Measurements from ENCODE around the gene MN1. TPM values are rescaled to one million over a fixed set of nuclear protein-coding genes. Genes with fewer than 3 reads are reported as not detected.

MN1 gene
- total and polyA plus RNA-seq, 2 of the 4 experiments (the other 2 are of a cell fraction) = 0.36 to 1.3 TPM

DNA sequence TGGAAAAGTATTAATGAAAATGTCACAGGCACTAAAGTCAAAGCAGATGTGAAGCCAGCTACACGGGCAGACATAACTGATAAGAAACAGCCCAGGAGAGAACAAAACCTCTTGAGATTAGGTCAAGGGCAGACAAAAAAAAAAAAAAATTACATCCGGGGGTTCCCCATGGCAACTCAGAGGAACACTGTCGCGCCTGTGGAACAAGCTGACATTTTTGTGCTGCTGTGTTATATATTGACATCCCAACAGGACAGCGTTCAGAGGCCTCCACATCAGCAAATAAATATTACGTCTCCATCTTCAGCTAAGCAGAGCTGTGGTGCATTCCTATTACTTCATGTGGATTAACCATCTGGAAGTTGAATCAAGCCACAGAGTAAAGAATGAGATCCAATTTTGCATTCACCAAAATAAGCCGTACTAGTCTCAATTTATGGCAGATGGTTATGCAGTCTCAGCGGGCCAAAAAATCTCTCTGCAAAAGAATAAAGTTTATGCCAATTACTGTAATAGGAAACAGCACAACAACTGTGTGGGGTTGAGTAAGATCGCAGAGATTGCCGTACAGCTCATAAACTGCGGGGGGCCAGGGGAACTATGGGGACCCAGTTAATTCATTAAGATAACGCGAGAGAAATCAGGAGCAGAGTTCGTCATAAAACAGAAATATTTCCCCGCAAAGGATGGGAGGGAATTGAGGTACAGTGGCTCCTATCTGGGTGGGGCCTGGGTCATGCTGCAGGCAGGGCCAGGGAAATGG is 41.3 kb upstream of the MN1 start:
- no peak overlapping the region for H2BK20ac ChIP-seq (ENCODE audit: low read depth, low read length)
- no peak overlapping the region for H3K9ac ChIP-seq (ENCODE audit: low read depth, low read length)
- H3K18ac ChIP-seq (ENCODE audit: low read depth, low read length) = no peak overlapping the region
- H2BK15ac ChIP-seq (ENCODE audit: low read depth, low read length) = no peak overlapping the region
- dilution Hi-C loops (cut with HindIII; ENCODE audit: low sequenced_read_pairs, unreplicated experiment) = no loop called here
- no peak overlapping the region for H2AFZ ChIP-seq (replicated peaks; ENCODE audit: low read length, poor library complexity)
- H4K91ac ChIP-seq (ENCODE audit: insufficient read depth, low read depth, low read length) = no peak overlapping the region
- H3K56ac ChIP-seq (ENCODE audit: extremely low read depth, insufficient read depth, low read length) = no peak overlapping the region
- no peak overlapping the region for H3K14ac ChIP-seq (replicated peaks; ENCODE audit: low read depth, low read length)
- peaks cover 10% of the 10 kb centered on the region for H3K36me3 ChIP-seq (ENCODE audit: control insufficient read depth, insufficient read depth, low read length)
- no peak overlapping the region for H3K4me3 ChIP-seq (ENCODE audit: insufficient read depth, low read depth, low read length)
- peaks cover 13% of the 10 kb centered on the region; the same call in 1 of the 2 replicates for H3K9me1 ChIP-seq (ENCODE audit: insufficient read depth, low read length)
- no TSS peak for BruUV-seq (replicated peaks)
- no peak overlapping the region for H3K4me2 ChIP-seq (ENCODE audit: low read depth, low read length)
- ChIA-PET CTCF (interaction anchor here (0.7 kb wide), 1 partner anchor 31 kb away, joined by 4 read pairs; no protein-coding TSS in a partner anchor), POLR2A (ENCODE audit: unreplicated experiment) (no interaction called here)
- no peak overlapping the region for H2AK9ac ChIP-seq (replicated peaks; ENCODE audit: low read depth, low read length, poor library complexity)
- no peak; the same call in none of the 2 replicates for ATAC-seq (ENCODE audit: low read depth)
- no peak overlapping the region for H3K27ac ChIP-seq (ENCODE audit: insufficient read depth, low read length)
- intact Hi-C loops (cut with micrococcal nuclease) = no loop called here
- H3K23ac ChIP-seq (ENCODE audit: low read depth, low read length) = no peak overlapping the region
- H2AK5ac ChIP-seq (ENCODE audit: low read depth, low read length) = no peak overlapping the region
- no peaks in the 10 kb centered on the region for H4K20me1 ChIP-seq (ENCODE audit: insufficient read depth, low read length)
- no peak for DNase-seq
- peaks cover 0 to 13% of the 10 kb centered on the region in 2 experiments; a peak in 3 of 4 replicates for H3K79me1 ChIP-seq (ENCODE audit: low read depth in 1 of 2, low read length in 2 of 2)
- no peaks in the 10 kb centered on the region for H3K27me3 ChIP-seq (ENCODE audit: control insufficient read depth, insufficient read depth, low read length)
- H3K4me1 ChIP-seq (ENCODE audit: control insufficient read depth, insufficient read depth, low read length) = peaks cover 9% of the 10 kb centered on the region
- no peak overlapping the region for H4K5ac ChIP-seq (ENCODE audit: low read depth, low read length)
- H2BK5ac ChIP-seq (ENCODE audit: low read depth, low read length, poor library complexity, severe bottlenecking) = no peak overlapping the region
- peaks cover 3% of the 10 kb centered on the region; the same call in 1 of the 2 replicates for H3K9me3 ChIP-seq (ENCODE audit: control insufficient read depth, insufficient read depth, low read length)
- H4K8ac ChIP-seq (ENCODE audit: low read depth in 2 of 2, low read length in 2 of 2) = no peak overlapping the region
- 94% methylated on average over 7 of the region's 15 CpGs; no CpG with 5 or more reads in 1 of the 2 experiments for WGBS, 2 experiments (ENCODE audit: extremely low coverage in 2 of 2, insufficient read length in 1 of 2)
- in situ Hi-C loops (cut with MboI; ENCODE audit: low sequenced_read_pairs) = no loop called here
- TF ChIP-seq CEBPB (IDR thresholded peaks at IDR 0.05; ENCODE audit: low read depth, low read length) (no peak), SMC3 (IDR thresholded peaks at IDR 0.05; ENCODE audit: low read depth, low read length) (no peak), MAZ (IDR thresholded peaks at IDR 0.05; ENCODE audit: borderline replicate concordance, low read depth, low read length) (no peak), FOS (IDR thresholded peaks at IDR 0.05; ENCODE audit: low read depth, low read length) (no peak), RFX5 (IDR thresholded peaks at IDR 0.05; ENCODE audit: low read depth, low read length) (no peak), RAD21 (IDR thresholded peaks at IDR 0.05; ENCODE audit: low read length) (no peak), NFE2L2 (IDR thresholded peaks at IDR 0.05; ENCODE audit: low read depth, low read length) (no peak), BHLHE40 (IDR thresholded peaks at IDR 0.05; ENCODE audit: low read depth, low read length) (no peak), MAFK (IDR thresholded peaks at IDR 0.05; ENCODE audit: low read depth, low read length) (no peak), MXI1 (IDR thresholded peaks at IDR 0.05; ENCODE audit: borderline replicate concordance, low read depth, low read length) (no peak), POLR2A (IDR thresholded peaks at IDR 0.05; ENCODE audit: low read depth, low read length) (no peak)
- TF ChIP-seq, protein P1, sequence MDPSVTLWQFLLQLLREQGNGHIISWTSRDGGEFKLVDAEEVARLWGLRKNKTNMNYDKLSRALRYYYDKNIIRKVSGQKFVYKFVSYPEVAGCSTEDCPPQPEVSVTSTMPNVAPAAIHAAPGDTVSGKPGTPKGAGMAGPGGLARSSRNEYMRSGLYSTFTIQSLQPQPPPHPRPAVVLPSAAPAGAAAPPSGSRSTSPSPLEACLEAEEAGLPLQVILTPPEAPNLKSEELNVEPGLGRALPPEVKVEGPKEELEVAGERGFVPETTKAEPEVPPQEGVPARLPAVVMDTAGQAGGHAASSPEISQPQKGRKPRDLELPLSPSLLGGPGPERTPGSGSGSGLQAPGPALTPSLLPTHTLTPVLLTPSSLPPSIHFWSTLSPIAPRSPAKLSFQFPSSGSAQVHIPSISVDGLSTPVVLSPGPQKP (IDR thresholded peaks at IDR 0.05; ENCODE audit: borderline replicate concordance, low read depth, low read length) = no peak
- TF ChIP-seq, protein P2, sequence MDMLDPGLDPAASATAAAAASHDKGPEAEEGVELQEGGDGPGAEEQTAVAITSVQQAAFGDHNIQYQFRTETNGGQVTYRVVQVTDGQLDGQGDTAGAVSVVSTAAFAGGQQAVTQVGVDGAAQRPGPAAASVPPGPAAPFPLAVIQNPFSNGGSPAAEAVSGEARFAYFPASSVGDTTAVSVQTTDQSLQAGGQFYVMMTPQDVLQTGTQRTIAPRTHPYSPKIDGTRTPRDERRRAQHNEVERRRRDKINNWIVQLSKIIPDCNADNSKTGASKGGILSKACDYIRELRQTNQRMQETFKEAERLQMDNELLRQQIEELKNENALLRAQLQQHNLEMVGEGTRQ (IDR thresholded peaks at IDR 0.05; ENCODE audit: low read depth, low read length) = no peak
- H3K4ac ChIP-seq (ENCODE audit: low read depth, low read length) = no peak overlapping the region
- H2BK120ac ChIP-seq (ENCODE audit: low read depth, low read length) = no peak overlapping the region; the same call in 1 of the 2 replicates
